B cell (primary cell): Measurements from ENCODE around the gene STEAP1B.
"Not testable (repeated sequence)": the region's sequence is repeated elsewhere in the genome, so short reads cannot be mapped to it uniquely, and the experiment has no call there.

ENCODE experiments used
- EZH2 ChIP-seq: IDR thresholded peaks from 2 replicates; pipeline ENCODE4 v1.6.1; 2012; ENCODE audit warnings: borderline replicate concordance, low read depth, mild to moderate bottlenecking, moderate library complexity, low read length; ENCODE audit not compliant: insufficient read depth, poor library complexity, severe bottlenecking
- TF ChIP-seq, protein P1 (sequence below): fragments of 200-600 bp; IDR thresholded peaks from one replicate; pipeline ENCODE4 v1.8.0; 2022; ENCODE audit warnings: antibody characterized with exemption, mild to moderate bottlenecking

DNA sequence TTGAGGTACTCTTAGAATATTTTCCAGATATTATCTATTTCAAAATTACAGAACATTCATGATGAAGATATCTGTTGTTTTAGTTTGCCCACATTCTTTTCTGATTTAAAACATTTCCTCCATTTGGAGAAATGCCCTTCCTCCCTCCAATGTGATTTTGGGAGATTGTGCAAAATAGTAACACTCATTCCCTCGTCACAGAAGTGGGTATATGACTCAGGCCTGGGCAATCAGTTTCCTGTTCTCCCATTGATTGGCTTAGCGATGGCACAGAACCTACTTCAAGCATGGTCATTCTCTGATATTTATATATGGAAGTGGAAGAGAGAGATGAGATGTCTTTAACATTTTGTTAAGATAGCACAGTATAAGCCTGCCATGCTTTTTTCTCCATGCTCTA, 3.1 kb downstream of the STEAP1B start:
- TF ChIP-seq, protein P1, sequence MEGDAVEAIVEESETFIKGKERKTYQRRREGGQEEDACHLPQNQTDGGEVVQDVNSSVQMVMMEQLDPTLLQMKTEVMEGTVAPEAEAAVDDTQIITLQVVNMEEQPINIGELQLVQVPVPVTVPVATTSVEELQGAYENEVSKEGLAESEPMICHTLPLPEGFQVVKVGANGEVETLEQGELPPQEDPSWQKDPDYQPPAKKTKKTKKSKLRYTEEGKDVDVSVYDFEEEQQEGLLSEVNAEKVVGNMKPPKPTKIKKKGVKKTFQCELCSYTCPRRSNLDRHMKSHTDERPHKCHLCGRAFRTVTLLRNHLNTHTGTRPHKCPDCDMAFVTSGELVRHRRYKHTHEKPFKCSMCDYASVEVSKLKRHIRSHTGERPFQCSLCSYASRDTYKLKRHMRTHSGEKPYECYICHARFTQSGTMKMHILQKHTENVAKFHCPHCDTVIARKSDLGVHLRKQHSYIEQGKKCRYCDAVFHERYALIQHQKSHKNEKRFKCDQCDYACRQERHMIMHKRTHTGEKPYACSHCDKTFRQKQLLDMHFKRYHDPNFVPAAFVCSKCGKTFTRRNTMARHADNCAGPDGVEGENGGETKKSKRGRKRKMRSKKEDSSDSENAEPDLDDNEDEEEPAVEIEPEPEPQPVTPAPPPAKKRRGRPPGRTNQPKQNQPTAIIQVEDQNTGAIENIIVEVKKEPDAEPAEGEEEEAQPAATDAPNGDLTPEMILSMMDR: not testable (repeated sequence)
- not testable (repeated sequence) for TF ChIP-seq EZH2
